Measurements from ENCODE around the gene GDI1. TPM values are rescaled to one million over a fixed set of nuclear protein-coding genes. Genes with fewer than 3 reads are reported as not detected.

GDI1 gene
- total and polyA plus RNA-seq, 9 of the 15 experiments (the other 6 are each of a cell fraction or from before 2014, with no cell fraction given), result 0.97 to 82.6 (median 37.5) TPM

GRCh38 chrX:154398668-154399526, 38.1 kb upstream of the GDI1 start (continued):
- no peak for TF ChIP-seq ZNF408 (CRISPR knock-in tag; IDR thresholded peaks at IDR 0.05; ENCODE audit: low read depth)
- no peak for TF ChIP-seq ZBTB26 (CRISPR knock-in tag; IDR thresholded peaks at IDR 0.05)
- TF ChIP-seq, protein P1, sequence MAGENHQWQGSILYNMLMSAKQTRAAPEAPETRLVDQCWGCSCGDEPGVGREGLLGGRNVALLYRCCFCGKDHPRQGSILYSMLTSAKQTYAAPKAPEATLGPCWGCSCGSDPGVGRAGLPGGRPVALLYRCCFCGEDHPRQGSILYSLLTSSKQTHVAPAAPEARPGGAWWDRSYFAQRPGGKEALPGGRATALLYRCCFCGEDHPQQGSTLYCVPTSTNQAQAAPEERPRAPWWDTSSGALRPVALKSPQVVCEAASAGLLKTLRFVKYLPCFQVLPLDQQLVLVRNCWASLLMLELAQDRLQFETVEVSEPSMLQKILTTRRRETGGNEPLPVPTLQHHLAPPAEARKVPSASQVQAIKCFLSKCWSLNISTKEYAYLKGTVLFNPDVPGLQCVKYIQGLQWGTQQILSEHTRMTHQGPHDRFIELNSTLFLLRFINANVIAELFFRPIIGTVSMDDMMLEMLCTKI (IDR thresholded peaks at IDR 0.05; ENCODE audit: partially characterized antibody), result no peak
- 0 out of 2 replicates have a peak, but pooled peaks have one; percentile 12 for TF ChIP-seq STAT5A (IDR thresholded peaks at IDR 0.05; ENCODE audit: borderline replicate concordance, low read length)
- TF ChIP-seq NFIX (CRISPR knock-in tag; IDR thresholded peaks at IDR 0.05; ENCODE audit: low read depth), result no peak
- peak; percentile 25; the same call in 1 of the 2 replicates for TF ChIP-seq HCFC1 (IDR thresholded peaks at IDR 0.05; ENCODE audit: low read depth, low read length)
- TF ChIP-seq ZNF696 (CRISPR knock-in tag; conservative IDR thresholded peaks at IDR 0.05), result no peak
- TF ChIP-seq HNRNPUL1 (IDR thresholded peaks at IDR 0.05; ENCODE audit: low read length), result peak; percentile 71; the same call in 1 of the 2 replicates
- no peak for TF ChIP-seq ZNF445 (CRISPR knock-in tag; IDR thresholded peaks at IDR 0.05; ENCODE audit: low read depth)
- TF ChIP-seq ZC3H4 (CRISPR knock-in tag; IDR thresholded peaks at IDR 0.05; ENCODE audit: borderline replicate concordance), result no peak
- TF ChIP-seq SMC3 (conservative IDR thresholded peaks at IDR 0.05; ENCODE audit: insufficient read depth, low read depth, low read length), result 0 out of 2 replicates have a peak, but pooled peaks have one; percentile 2
- TF ChIP-seq, protein P2, sequence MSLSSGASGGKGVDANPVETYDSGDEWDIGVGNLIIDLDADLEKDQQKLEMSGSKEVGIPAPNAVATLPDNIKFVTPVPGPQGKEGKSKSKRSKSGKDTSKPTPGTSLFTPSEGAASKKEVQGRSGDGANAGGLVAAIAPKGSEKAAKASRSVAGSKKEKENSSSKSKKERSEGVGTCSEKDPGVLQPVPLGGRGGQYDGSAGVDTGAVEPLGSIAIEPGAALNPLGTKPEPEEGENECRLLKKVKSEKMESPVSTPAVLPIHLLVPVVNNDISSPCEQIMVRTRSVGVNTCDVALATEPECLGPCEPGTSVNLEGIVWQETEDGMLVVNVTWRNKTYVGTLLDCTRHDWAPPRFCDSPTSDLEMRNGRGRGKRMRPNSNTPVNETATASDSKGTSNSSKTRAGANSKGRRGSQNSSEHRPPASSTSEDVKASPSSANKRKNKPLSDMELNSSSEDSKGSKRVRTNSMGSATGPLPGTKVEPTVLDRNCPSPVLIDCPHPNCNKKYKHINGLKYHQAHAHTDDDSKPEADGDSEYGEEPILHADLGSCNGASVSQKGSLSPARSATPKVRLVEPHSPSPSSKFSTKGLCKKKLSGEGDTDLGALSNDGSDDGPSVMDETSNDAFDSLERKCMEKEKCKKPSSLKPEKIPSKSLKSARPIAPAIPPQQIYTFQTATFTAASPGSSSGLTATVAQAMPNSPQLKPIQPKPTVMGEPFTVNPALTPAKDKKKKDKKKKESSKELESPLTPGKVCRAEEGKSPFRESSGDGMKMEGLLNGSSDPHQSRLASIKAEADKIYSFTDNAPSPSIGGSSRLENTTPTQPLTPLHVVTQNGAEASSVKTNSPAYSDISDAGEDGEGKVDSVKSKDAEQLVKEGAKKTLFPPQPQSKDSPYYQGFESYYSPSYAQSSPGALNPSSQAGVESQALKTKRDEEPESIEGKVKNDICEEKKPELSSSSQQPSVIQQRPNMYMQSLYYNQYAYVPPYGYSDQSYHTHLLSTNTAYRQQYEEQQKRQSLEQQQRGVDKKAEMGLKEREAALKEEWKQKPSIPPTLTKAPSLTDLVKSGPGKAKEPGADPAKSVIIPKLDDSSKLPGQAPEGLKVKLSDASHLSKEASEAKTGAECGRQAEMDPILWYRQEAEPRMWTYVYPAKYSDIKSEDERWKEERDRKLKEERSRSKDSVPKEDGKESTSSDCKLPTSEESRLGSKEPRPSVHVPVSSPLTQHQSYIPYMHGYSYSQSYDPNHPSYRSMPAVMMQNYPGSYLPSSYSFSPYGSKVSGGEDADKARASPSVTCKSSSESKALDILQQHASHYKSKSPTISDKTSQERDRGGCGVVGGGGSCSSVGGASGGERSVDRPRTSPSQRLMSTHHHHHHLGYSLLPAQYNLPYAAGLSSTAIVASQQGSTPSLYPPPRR (CRISPR knock-in tag; IDR thresholded peaks at IDR 0.05; ENCODE audit: borderline replicate concordance), result no peak; the same call in 1 of the 2 replicates
- TF ChIP-seq POLR2AphosphoS2 (IDR thresholded peaks at IDR 0.05; ENCODE audit: low read length), result no peak
- no peak for TF ChIP-seq KDM1A (IDR thresholded peaks at IDR 0.05)
- TF ChIP-seq ZFP30 (CRISPR knock-in tag; IDR thresholded peaks at IDR 0.05; ENCODE audit: borderline replicate concordance), result no peak
- TF ChIP-seq ZNF232 (CRISPR knock-in tag; IDR thresholded peaks at IDR 0.05), result no peak; the same call in 1 of the 2 replicates
- no peak for TF ChIP-seq TAL1 (IDR thresholded peaks at IDR 0.05)
- no peak for TF ChIP-seq NFE2L1 (tag; IDR thresholded peaks at IDR 0.05; ENCODE audit: borderline replicate concordance, low read depth)
